B cell (primary cell): ENCODE data around the gene POLDIP3. TPM values are rescaled to one million over a fixed set of nuclear protein-coding genes. Genes with fewer than 3 reads are reported as not detected.
A peak's percentile ranks its signal among the peaks of the same experiment; 100 is the strongest.
"Not testable (repeated sequence)": the region's sequence is repeated elsewhere in the genome, so short reads cannot be mapped to it uniquely, and the experiment has no call there.

Experiments used
- ATAC-seq: fragments of 200-7000 bp; cut with Tn5 transposase; one replicate; pipeline ENCODE4 v1.10.0; 2021; ENCODE audit warnings: low read depth, mild to moderate bottlenecking, moderate number of reproducible peaks, moderate library complexity
- CTCF ChIA-PET: fragments of 350-600 bp; sonication (Branson Sonifier 250); formaldehyde crosslinking; loops from one replicate; lab custom pipeline; 2021; ENCODE audit warnings: antibody characterized with exemption, inconsistent platforms; lab: Charles Lee
- POLR2A ChIA-PET: fragments of 350-600 bp; sonication (Branson Sonifier 250); formaldehyde crosslinking; loops from one replicate; lab custom pipeline; 2021; ENCODE audit warnings: antibody characterized with exemption; lab: Charles Lee
- DNase-seq: peaks from one replicate; pipeline ENCODE4 v3.0.0; 2013
- H2AFZ ChIP-seq: 2 replicates; pipeline ENCODE4 v1.6.1; 2012; ENCODE audit warnings: mild to moderate bottlenecking, low read depth, low read length; ENCODE audit not compliant: insufficient read depth, poor library complexity, severe bottlenecking
- H3K27ac ChIP-seq, 2 donors: 1 replicate in 1 of 2; 2 replicates in 1 of 2; pipeline ENCODE4 v1.5.1; 2012 to 2013; ENCODE audit warnings: low read length in 2 of 2, mild to moderate bottlenecking in 2 of 2, moderate library complexity in 1 of 2
- H3K27me3 ChIP-seq, 4 experiments: fragments of 200-600 bp in 1 of 4; sonication (generic) in 1 of 4; replicated peaks in 1 of 4; 1 replicate in 2 of 4; 2 replicates in 2 of 4; pipeline versions ENCODE4 v1.6.1 to v1.7.0; 2013 to 2016; ENCODE audit warnings: low read length in 3 of 4, mild to moderate bottlenecking in 2 of 4, mixed read lengths in 1 of 4, moderate library complexity in 1 of 4; ENCODE audit not compliant: insufficient read depth in 4 of 4, control insufficient read depth in 3 of 4; ENCODE audit errors: control extremely low read depth in 1 of 4
- H3K36me3 ChIP-seq, 2 experiments: replicated peaks in 1 of 2; 1 replicate in 1 of 2; 2 replicates in 1 of 2; pipeline versions ENCODE4 v1.6.1 to v1.7.1; 2013; ENCODE audit warnings: low read length in 1 of 2; ENCODE audit not compliant: insufficient read depth in 2 of 2, control insufficient read depth in 1 of 2; ENCODE audit errors: control extremely low read depth in 1 of 2, extremely low read depth in 1 of 2
- H3K4me1 ChIP-seq, 2 donors: fragments of 200-600 bp in 1 of 2; sonication (generic) in 1 of 2; 1 replicate in 1 of 2; 2 replicates in 1 of 2; pipeline versions ENCODE4 v1.5.1 to v1.6.1; 2013 to 2017; ENCODE audit warnings: low read length in 2 of 2; ENCODE audit not compliant: control insufficient read depth in 2 of 2, insufficient read depth in 2 of 2
- H3K4me2 ChIP-seq: replicated peaks from 2 replicates; pipeline ENCODE3; 2012; ENCODE audit warnings: mild to moderate bottlenecking, low read depth, low read length; ENCODE audit not compliant: poor library complexity, severe bottlenecking
- H3K4me3 ChIP-seq, 5 experiments: fragments of 200-600 bp in 1 of 5; sonication (generic) in 1 of 5; 1 replicate in 3 of 5; 2 replicates in 2 of 5; pipeline versions ENCODE4 v1.5.1 to v1.7.0; 2011 to 2016; ENCODE audit warnings: low read length in 4 of 5, mild to moderate bottlenecking in 4 of 5, low read depth in 2 of 5, control low read depth in 1 of 5, moderate library complexity in 1 of 5; ENCODE audit not compliant: insufficient read depth in 1 of 5; ENCODE audit errors: control extremely low read depth in 1 of 5, extremely low read depth in 1 of 5
- H3K79me2 ChIP-seq: fragments of 200-600 bp; sonication (generic); one replicate; pipeline ENCODE4 v1.6.0; 2016; ENCODE audit warnings: low read length; ENCODE audit not compliant: control insufficient read depth, insufficient read depth
- H3K9ac ChIP-seq: fragments of 200-600 bp; sonication (generic); 2 replicates; pipeline ENCODE4 v1.6.1; 2017; ENCODE audit warnings: mild to moderate bottlenecking, low read length, moderate library complexity
- H3K9me3 ChIP-seq, 3 donors: one replicate each; pipeline versions ENCODE4 v1.6.1 to v1.7.1; 2013; ENCODE audit warnings: low read length in 2 of 3; ENCODE audit not compliant: control insufficient read depth in 2 of 3, insufficient read depth in 1 of 3; ENCODE audit errors: control extremely low read depth in 1 of 3
- H4K20me1 ChIP-seq: 2 replicates; pipeline ENCODE4 v1.6.0; 2012; ENCODE audit warnings: mild to moderate bottlenecking, low read length; ENCODE audit not compliant: insufficient read depth, control insufficient read depth, poor library complexity, severe bottlenecking
- H3K27ac Mint-ChIP-seq: one replicate; pipeline ENCODE4 v1.8.0; 2021; ENCODE audit warnings: mixed read lengths
- H3K27me3 Mint-ChIP-seq: one replicate; pipeline ENCODE4 v1.8.0; 2021; ENCODE audit warnings: mixed read lengths
- H3K4me1 Mint-ChIP-seq: one replicate; pipeline ENCODE4 v1.8.0; 2021; ENCODE audit warnings: mixed read lengths
- H3K4me3 Mint-ChIP-seq: one replicate; pipeline ENCODE4 v1.8.0; 2021; ENCODE audit warnings: mixed read lengths
- H3K9me3 Mint-ChIP-seq: one replicate; pipeline ENCODE4 v1.8.0; 2022; ENCODE audit warnings: mixed read lengths; ENCODE audit not compliant: insufficient read depth
- CTCF ChIP-seq: fragments of 200-600 bp; IDR thresholded peaks from one replicate; pipeline ENCODE4 v1.8.0; 2022; ENCODE audit warnings: antibody characterized with exemption, mild to moderate bottlenecking
- EZH2 ChIP-seq: IDR thresholded peaks from 2 replicates; pipeline ENCODE4 v1.6.1; 2012; ENCODE audit warnings: borderline replicate concordance, low read depth, mild to moderate bottlenecking, moderate library complexity, low read length; ENCODE audit not compliant: insufficient read depth, poor library complexity, severe bottlenecking
- WGBS: methylation state at CpG from one replicate; pipeline ENCODE4 v1.1.5; 2013; ENCODE audit warnings: missing lambda C conversion rate; ENCODE audit not compliant: insufficient coverage; 5-methylcytosine and 5-hydroxymethylcytosine counted together
- intact Hi-C: fragments of 100-400 bp; cut with micrococcal nuclease; formaldehyde crosslinking; loops from one replicate; pipeline ENCODE4 v1.10.0; 2022
- polyA plus RNA-seq: library from polyadenylated mRNA; depleted of rRNA; stranded (reverse); fragments of >200 nt; gene quantifications from 2 replicates; pipeline ENCODE4 v1.2.3, GENCODE V29; 2012
- total RNA-seq, 2 donors: library from RNA; stranded (reverse); fragments of 120-200 nt in 1 of 2; gene quantifications; 1 replicate in 1 of 2; 2 replicates in 1 of 2; pipeline versions ENCODE4 v1.2.3 to v1.2.4, GENCODE V29; 2013 to 2022

Gene POLDIP3
- total and polyA plus RNA-seq, 2 donors (not counting 1 experiment from before 2014, with no cell fraction given): 44.9 to 86.5 TPM

GRCh38 chr22:42617155-42617983 is 2.7 kb upstream of the POLDIP3 start:
- Histone ChIP-seq H3K36me3 (peaks cover 0 to 20% of the 10 kb centered on the region in 2 experiments), H3K9me3 (no peaks in the 10 kb centered on the region), H3K27me3 (no peaks in the 10 kb centered on the region), H3K4me3 (no peak overlapping the region), H2AFZ (no peak overlapping the region), H3K9ac (no peak overlapping the region), H3K4me1 (peaks cover 18 to 40% of the 10 kb centered on the region in 2 donors), H3K27ac (no peak overlapping the region), H4K20me1 (peaks cover 12% of the 10 kb centered on the region), H3K79me2 (peaks cover 12% of the 10 kb centered on the region), H3K4me2 (no peak overlapping the region)
- POLR2A ChIA-PET: interaction anchor here (0.7 kb wide), 1 partner anchor 121 kb away, joined by 6 read pairs; no protein-coding TSS in a partner anchor
- Mint-ChIP-seq H3K4me3 (peak overlapping the region; percentile 27), H3K9me3 (no peaks in the 10 kb centered on the region), H3K27ac (peak overlapping the region; percentile 65), H3K4me1 (peaks cover 44% of the 10 kb centered on the region), H3K27me3 (no peaks in the 10 kb centered on the region)
- ATAC-seq (no peak), DNase-seq (peak; percentile 28)
- 86% methylated on average over 18 of the region's 20 CpGs for WGBS
- intact Hi-C loops: no loop called here
- CTCF ChIA-PET: interaction anchor here (0.6 kb wide), 1 partner anchor 250 kb away, joined by 4 read pairs; no protein-coding TSS in a partner anchor
- TF ChIP-seq CTCF (no peak), EZH2 (no peak)

GRCh38 chr22:42615860-42616175 is 1.1 kb upstream of the POLDIP3 start:
- CTCF ChIA-PET: interaction anchor here (0.9 to 1.4 kb wide), 5 partner anchors 40 to 204 kb away, joined by 3 to 6 read pairs (median 3); no protein-coding TSS in a partner anchor
- Histone ChIP-seq H3K27ac (peak overlapping the region; percentile 98 to 100), H3K4me3 (peak overlapping the region; percentile 36 to 82 (median 74)), H3K4me1 (peaks cover 21 to 42% of the 10 kb centered on the region in 2 donors), H3K9ac (peak overlapping the region; percentile 95), H3K4me2 (peak overlapping the region; percentile 76), H4K20me1 (peaks cover 27% of the 10 kb centered on the region), H3K36me3 (peaks cover 0 to 33% of the 10 kb centered on the region in 2 experiments), H3K79me2 (peaks cover 27% of the 10 kb centered on the region)
- 18% methylated on average over 3 of the region's 13 CpGs for WGBS
- POLR2A ChIA-PET: interaction anchor here (0.6 to 2.9 kb wide), 5 partner anchors 34 to 1025 kb away, joined by 3 to 23 read pairs (median 3); partner anchors contain the start of gene CYB5R3
- peaks cover 46% of the 10 kb centered on the region for H3K4me1 Mint-ChIP-seq
- peak overlapping the region; percentile 92 for H3K4me3 Mint-ChIP-seq
- H3K27ac Mint-ChIP-seq: peak overlapping the region; percentile 100
- not testable (repeated sequence) for H3K9me3 Mint-ChIP-seq, H3K9me3 ChIP-seq, DNase-seq, ATAC-seq, H3K27me3 ChIP-seq, H3K27me3 Mint-ChIP-seq, H2AFZ ChIP-seq
- intact Hi-C loops: loop anchor here (1.0 to 2.0 kb wide), 7 partner anchors 33 to 399 kb away; partner anchors contain the start of genes ARFGAP3, CYB5R3, PACSIN2 and SERHL2
